ENCODE measurements around the gene GUCA2A. TPM values are rescaled to one million over a fixed set of nuclear protein-coding genes. Genes with fewer than 3 reads are reported as not detected.
A peak's percentile ranks its signal among the peaks of the same experiment; 100 is the strongest.

GUCA2A gene
- total and polyA plus RNA-seq, 2 of the 8 experiments (the other 6 are each of a cell fraction or from before 2014, with no cell fraction given) = not detected

- Histone ChIP-seq H2BK15ac (ENCODE audit: low read length) (no peak overlapping the region), H4K8ac (ENCODE audit: extremely low read depth, insufficient read depth, low read length) (no peak overlapping the region), H3K9ac (replicated peaks in 1 of 4; ENCODE audit: extremely low read depth in 1 of 4, low read depth in 3 of 4, low read length in 3 of 4) (no peak overlapping the region), H4K5ac (ENCODE audit: insufficient read length, low read depth, low read length) (no peak overlapping the region), H3K23ac (ENCODE audit: insufficient read length) (no peak overlapping the region), H2BK12ac (ENCODE audit: low read depth, low read length) (no peak overlapping the region), H3K4ac (replicated peaks; ENCODE audit: insufficient read length, low read depth, low read length) (no peak overlapping the region), H3K9me3 (ENCODE audit: insufficient read depth in 2 of 2, low read depth in 1 of 2, low read length in 1 of 2) (no peaks in the 10 kb centered on the region), H2AK5ac (ENCODE audit: low read depth, low read length) (no peak overlapping the region), H3K79me1 (ENCODE audit: low read depth, low read length) (no peaks in the 10 kb centered on the region), H3K4me3 (ENCODE audit: extremely low read depth in 1 of 4, insufficient read depth in 2 of 4, low read depth in 3 of 4, low read length in 4 of 4) (no peak overlapping the region), H3K4me2 (ENCODE audit: insufficient read depth in 1 of 2, low read depth in 2 of 2, low read length in 2 of 2) (no peak overlapping the region), H3K18ac (ENCODE audit: extremely low read depth, low read length) (no peak overlapping the region), H4K20me1 (replicated peaks in 1 of 2; ENCODE audit: control insufficient read depth in 1 of 2, insufficient read depth in 2 of 2, low read length in 2 of 2) (no peaks in the 10 kb centered on the region), H4K91ac (replicated peaks; ENCODE audit: insufficient read length, low read length) (no peak overlapping the region), H2AFZ (ENCODE audit: low read length) (peak overlapping the region; percentile 74; the same call in 1 of the 2 replicates), H2BK5ac (ENCODE audit: low read depth, low read length) (no peak overlapping the region), H3K14ac (ENCODE audit: insufficient read length) (no peak overlapping the region), H3K4me1 (replicated peaks in 1 of 4; ENCODE audit: control insufficient read depth in 3 of 4, insufficient read depth in 4 of 4, low read length in 3 of 4) (no peaks in the 10 kb centered on the region), H2BK120ac (replicated peaks; ENCODE audit: low read depth, low read length) (no peak overlapping the region), H3K79me2 (ENCODE audit: control insufficient read depth in 1 of 2, insufficient read depth in 2 of 2, low read length in 2 of 2) (no peaks in the 10 kb centered on the region), H2BK20ac (ENCODE audit: low read length) (no peak overlapping the region), H3K27me3 (replicated peaks in 1 of 4; ENCODE audit: control insufficient read depth in 3 of 4, extremely low read depth in 1 of 4, insufficient read depth in 3 of 4, low read length in 3 of 4) (no peaks in the 10 kb centered on the region; a peak in 1 of 7 replicates), H3K27ac (ENCODE audit: low read depth, low read length) (no peak overlapping the region), H3K23me2 (ENCODE audit: low read depth, low read length) (no peaks in the 10 kb centered on the region; the same call in 1 of the 2 replicates), H3K36me3 (ENCODE audit: control insufficient read depth in 2 of 4, insufficient read depth in 4 of 4, low read length in 3 of 4) (no peaks in the 10 kb centered on the region), H3K56ac (replicated peaks; ENCODE audit: insufficient read length, low read depth, low read length) (no peak overlapping the region)
- ChIA-PET CTCF (ENCODE audit: partially characterized antibody) (interaction anchor here (0.6 to 1.8 kb wide), 3 partner anchors 32 to 344 kb away, joined by 3 to 7 read pairs (median 3); no protein-coding TSS in a partner anchor), POLR2A (ENCODE audit: partially characterized antibody) (interaction anchor here (0.6 kb wide), 1 partner anchor 174 kb away, joined by 3 read pairs; no protein-coding TSS in a partner anchor)
- DNase-seq (ENCODE audit: low read depth in 1 of 2, low spot score in 2 of 2) (no peak), FAIRE-seq (no peak)
- 83% methylated on average over 2 of the region's 2 CpGs; no CpG with 5 or more reads in 1 of the 2 experiments for WGBS, 2 experiments (ENCODE audit: extremely low coverage in 1 of 2, insufficient coverage in 1 of 2, insufficient read length in 1 of 2, insufficient replicate concordance in 2 of 2, low coverage in 1 of 2, low lambda C conversion rate in 2 of 2, missing lambda C conversion rate in 1 of 2)
- no peak for TF ChIP-seq SP2 (IDR thresholded peaks at IDR 0.05; ENCODE audit: low read length)
- no peak for TF ChIP-seq FOSL1 (IDR thresholded peaks at IDR 0.05; ENCODE audit: insufficient read depth, low read depth, low read length)
- no peak for TF ChIP-seq JUND (IDR thresholded peaks at IDR 0.05; ENCODE audit: low read length)
- no peak for TF ChIP-seq POLR2A (IDR thresholded peaks at IDR 0.05; ENCODE audit: control extremely low read depth in 1 of 2, low read depth in 2 of 2, low read length in 2 of 2)
- no peak for TF ChIP-seq RNF2 (IDR thresholded peaks at IDR 0.05; ENCODE audit: borderline replicate concordance, low read depth, low read length, missing control alignments, poor library complexity, severe bottlenecking)
Observed at GRCh38 chr1:42128499-42128898, 36.0 kb downstream of the GUCA2A start.

All from H1 (cell line).